Measurements from ENCODE around the gene PPP2R3B. TPM values are rescaled to one million over a fixed set of nuclear protein-coding genes. Genes with fewer than 3 reads are reported as not detected.

The PPP2R3B gene
- total RNA-seq, 1 donor from 2014 or later: 43.4 TPM

GRCh38 chrX:431056-431455 lies 44.3 kb upstream of the PPP2R3B start:
- Histone ChIP-seq H3K4me1 (no peaks in the 10 kb centered on the region), H3K9me3 (no peaks in the 10 kb centered on the region), H3K27me3 (peaks cover 7% of the 10 kb centered on the region), H3K27ac (no peak overlapping the region), H3K4me3 (no peak overlapping the region), H3K36me3 (no peaks in the 10 kb centered on the region)
- DNase-seq (ENCODE audit: low spot score in 2 of 2): no peak
- intact Hi-C loops (cut with DNase I): no loop called here
- TF ChIP-seq CTCF (IDR thresholded peaks at IDR 0.05): no peak

- H3K4me1 ChIP-seq: no peaks in the 10 kb centered on the region
- no peak overlapping the region for H3K27ac ChIP-seq
- intact Hi-C loops (cut with DNase I): no loop called here
- peaks cover 7% of the 10 kb centered on the region for H3K27me3 ChIP-seq
- H3K36me3 ChIP-seq: no peaks in the 10 kb centered on the region
- no peak for DNase-seq (ENCODE audit: low spot score in 2 of 2)
- no peaks in the 10 kb centered on the region for H3K9me3 ChIP-seq
- TF ChIP-seq CTCF (IDR thresholded peaks at IDR 0.05): no peak
- no peak overlapping the region for H3K4me3 ChIP-seq
Measured at GRCh38 chrX:429266-429825, 42.6 kb upstream of the PPP2R3B start.

GRCh38 chrX:427812-428725 lies 41.4 kb upstream of the PPP2R3B start:
- no peaks in the 10 kb centered on the region for H3K4me1 ChIP-seq
- no peak for DNase-seq (ENCODE audit: low spot score in 2 of 2)
- H3K36me3 ChIP-seq: no peaks in the 10 kb centered on the region
- peaks cover 7% of the 10 kb centered on the region for H3K27me3 ChIP-seq
- no peaks in the 10 kb centered on the region for H3K9me3 ChIP-seq
- no peak overlapping the region for H3K4me3 ChIP-seq
- TF ChIP-seq CTCF (IDR thresholded peaks at IDR 0.05): no peak
- intact Hi-C loops (cut with DNase I): no loop called here
- H3K27ac ChIP-seq: no peak overlapping the region

- H3K9me3 ChIP-seq: no peaks in the 10 kb centered on the region
- H3K27ac ChIP-seq: no peak overlapping the region
- no peak for DNase-seq (ENCODE audit: low spot score in 2 of 2)
- H3K4me3 ChIP-seq: no peak overlapping the region
- TF ChIP-seq CTCF (IDR thresholded peaks at IDR 0.05): no peak
- H3K4me1 ChIP-seq: no peaks in the 10 kb centered on the region
- intact Hi-C loops (cut with DNase I): no loop called here
- peaks cover 7% of the 10 kb centered on the region for H3K27me3 ChIP-seq
- H3K36me3 ChIP-seq: no peaks in the 10 kb centered on the region
Measured at GRCh38 chrX:426881-427280, 40.2 kb upstream of the PPP2R3B start.

GRCh38 chrX:425056-425455 lies 38.3 kb upstream of the PPP2R3B start:
- no peaks in the 10 kb centered on the region for H3K4me1 ChIP-seq

More at GRCh38 chrX:425056-425455, 38.3 kb upstream of the PPP2R3B start:
- Histone ChIP-seq H3K9me3 (no peaks in the 10 kb centered on the region), H3K27ac (no peak overlapping the region), H3K4me3 (no peak overlapping the region), H3K36me3 (no peaks in the 10 kb centered on the region), H3K27me3 (peaks cover 7% of the 10 kb centered on the region)
- no peak for TF ChIP-seq CTCF (IDR thresholded peaks at IDR 0.05)
- intact Hi-C loops (cut with DNase I): no loop called here
- no peak for DNase-seq (ENCODE audit: low spot score in 2 of 2)
